ENCODE measurements around the gene XPNPEP1. TPM values are rescaled to one million over a fixed set of nuclear protein-coding genes. Genes with fewer than 3 reads are reported as not detected.

Gene XPNPEP1
- polyA plus RNA-seq, 1 of the 3 experiments (the other 2 are of a cell fraction) = 167 TPM

GRCh38 chr10:109913306-109913892 lies 9.9 kb downstream of the XPNPEP1 start:
- Histone ChIP-seq H3K4me2 (no peak overlapping the region), H3K9me3 (0 out of 2 replicates have a peak, but pooled peaks cover 5% of the 10 kb centered on the region), H3F3A (replicated peaks; ENCODE audit: insufficient read depth) (peaks cover 12% of the 10 kb centered on the region), H3K4me3 (ENCODE audit: low read depth in 2 of 2, low read length in 1 of 2) (no peak overlapping the region), H3K9me2 (no peaks in the 10 kb centered on the region), H2AFZ (ENCODE audit: low read depth) (no peak overlapping the region), H3K4me1 (ENCODE audit: control insufficient read depth in 1 of 2, insufficient read depth in 2 of 2, low read depth in 1 of 2, low read length in 1 of 2) (peaks cover 0 to 13% of the 10 kb centered on the region in 2 experiments; a peak in 2 of 4 replicates), H3K27me3 (ENCODE audit: insufficient read depth) (no peaks in the 10 kb centered on the region), H3K27ac (ENCODE audit: low read depth in 2 of 2, low read length in 1 of 2) (peak overlapping the region; percentile 19 to 35; a peak in 3 of 4 replicates), H3K79me2 (ENCODE audit: insufficient read depth) (peaks cover 61% of the 10 kb centered on the region), H3K36me3 (replicated peaks in 1 of 2; ENCODE audit: control insufficient read depth in 1 of 2, insufficient read depth in 2 of 2, low read length in 1 of 2) (peaks cover 0 to 22% of the 10 kb centered on the region in 2 experiments), H3K9ac (no peak overlapping the region), H4K20me1 (ENCODE audit: insufficient read depth) (0 out of 2 replicates have a peak, but pooled peaks cover 4% of the 10 kb centered on the region)
- no peak for DNase-seq
- WGBS (ENCODE audit: low lambda C conversion rate) = 92% methylated on average over 4 of the region's 4 CpGs
- ChIA-PET POLR2A (no interaction called here), CTCF (interaction anchor here (0.6 to 3.8 kb wide), 3 partner anchors 10 to 35 kb away, joined by 3 to 19 read pairs (median 3); no protein-coding TSS in a partner anchor)
- TF ChIP-seq ELF1 (IDR thresholded peaks at IDR 0.05) (no peak), FOXJ3 (CRISPR knock-in tag; IDR thresholded peaks at IDR 0.05) (no peak)

- H3K4me3 ChIP-seq (ENCODE audit: low read depth in 2 of 2, low read length in 1 of 2) = no peak overlapping the region
- peaks cover 0 to 13% of the 10 kb centered on the region in 2 experiments; a peak in 2 of 4 replicates for H3K4me1 ChIP-seq (ENCODE audit: control insufficient read depth in 1 of 2, insufficient read depth in 2 of 2, low read depth in 1 of 2, low read length in 1 of 2)
- POLR2A ChIA-PET = no interaction called here
- 0 out of 2 replicates have a peak, but pooled peaks cover 4% of the 10 kb centered on the region for H4K20me1 ChIP-seq (ENCODE audit: insufficient read depth)
- 0 out of 2 replicates have a peak, but pooled peaks cover 5% of the 10 kb centered on the region for H3K9me3 ChIP-seq
- TF ChIP-seq PBX3 (IDR thresholded peaks at IDR 0.05) (peak; percentile 29; the same call in 1 of the 2 replicates), FOSL2 (IDR thresholded peaks at IDR 0.05; ENCODE audit: borderline replicate concordance, low read depth) (0 out of 2 replicates have a peak, but pooled peaks have one; percentile 19), JUND (IDR thresholded peaks at IDR 0.05) (peak; percentile 34; the same call in 1 of the 2 replicates), CHD2 (IDR thresholded peaks at IDR 0.05; ENCODE audit: low read length, partially characterized antibody) (no peak), TCF12 (IDR thresholded peaks at IDR 0.05) (peak; percentile 42), MXI1 (IDR thresholded peaks at IDR 0.05; ENCODE audit: low read depth, low read length) (no peak), TEAD4 (IDR thresholded peaks at IDR 0.05; ENCODE audit: borderline replicate concordance, insufficient read depth) (0 out of 2 replicates have a peak, but pooled peaks have one; percentile 22)
- peak overlapping the region; percentile 19 to 35; a peak in 2 of 4 replicates for H3K27ac ChIP-seq (ENCODE audit: low read depth in 2 of 2, low read length in 1 of 2)
- no peak for DNase-seq
- H3K27me3 ChIP-seq (ENCODE audit: insufficient read depth) = no peaks in the 10 kb centered on the region
- no peak overlapping the region for H3K9ac ChIP-seq
- H3K79me2 ChIP-seq (ENCODE audit: insufficient read depth) = peaks cover 53% of the 10 kb centered on the region
- 69% methylated on average over 2 of the region's 2 CpGs for WGBS (ENCODE audit: low lambda C conversion rate)
- peaks cover 12% of the 10 kb centered on the region for H3F3A ChIP-seq (replicated peaks; ENCODE audit: insufficient read depth)
- no peak overlapping the region for H2AFZ ChIP-seq (ENCODE audit: low read depth)
- CTCF ChIA-PET = interaction anchor here (0.6 to 3.8 kb wide), 2 partner anchors 28 to 36 kb away, joined by 3 to 19 read pairs; no protein-coding TSS in a partner anchor
- H3K36me3 ChIP-seq (replicated peaks in 1 of 2; ENCODE audit: control insufficient read depth in 1 of 2, insufficient read depth in 2 of 2, low read length in 1 of 2) = peaks cover 3 to 22% of the 10 kb centered on the region in 2 experiments
- H3K4me2 ChIP-seq = no peak overlapping the region
- H3K9me2 ChIP-seq = no peaks in the 10 kb centered on the region
These were observed 10.7 kb downstream of the XPNPEP1 start for GRCh38 chr10:109912335-109913281.

All from SK-N-SH (cell line).